Neural progenitor cell (in vitro differentiated cells): ENCODE results near the gene GIGYF1. TPM values are rescaled to one million over a fixed set of nuclear protein-coding genes. Genes with fewer than 3 reads are reported as not detected.
A peak's percentile ranks its signal among the peaks of the same experiment; 100 is the strongest.

ENCODE experiments used
- DNase-seq: peaks from one replicate; pipeline ENCODE4 v3.0.0-alpha.2; 2016; ENCODE audit warnings: low spot score
- H2AFZ ChIP-seq: fragments of 200-600 bp; sonication (generic); replicated peaks from 2 replicates; pipeline ENCODE4 v1.6.1; 2016; ENCODE audit warnings: antibody characterized with exemption
- H3F3A ChIP-seq: fragments of 200-600 bp; sonication (generic); 2 replicates; pipeline ENCODE4 v1.6.1; 2016; ENCODE audit warnings: antibody characterized with exemption, low read depth
- H3K27ac ChIP-seq: fragments of 200-600 bp; sonication (generic); 2 replicates; pipeline ENCODE4 v1.5.1; 2016; ENCODE audit warnings: mild to moderate bottlenecking
- H3K27me3 ChIP-seq: fragments of 200-600 bp; sonication (generic); 2 replicates; pipeline ENCODE4 v1.6.1; 2016; ENCODE audit warnings: mild to moderate bottlenecking, moderate library complexity
- H3K36me3 ChIP-seq: fragments of 200-600 bp; sonication (generic); 2 replicates; pipeline ENCODE4 v1.5.1; 2016
- H3K4me1 ChIP-seq: fragments of 200-600 bp; sonication (generic); 2 replicates; pipeline ENCODE4 v1.6.1; 2016; ENCODE audit warnings: mixed run types
- H3K4me2 ChIP-seq: fragments of 200-600 bp; sonication (generic); 2 replicates; pipeline ENCODE4 v1.6.1; 2016
- H3K4me3 ChIP-seq: fragments of 200-600 bp; sonication (generic); 2 replicates; pipeline ENCODE4 v1.5.1; 2016
- H3K79me2 ChIP-seq: fragments of 200-600 bp; sonication (generic); 2 replicates; pipeline ENCODE4 v1.6.1; 2016; ENCODE audit warnings: low read depth
- H3K9ac ChIP-seq: fragments of 200-600 bp; sonication (generic); 2 replicates; pipeline ENCODE4 v1.6.1; 2016
- H3K9me3 ChIP-seq: fragments of 200-600 bp; sonication (generic); 2 replicates; pipeline ENCODE4 v1.5.1; 2016; ENCODE audit warnings: low read depth
- H4K20me1 ChIP-seq: fragments of 200-600 bp; sonication (generic); 2 replicates; pipeline ENCODE4 v1.6.1; 2016; ENCODE audit warnings: low read depth
- H3K27ac Mint-ChIP-seq: 3 replicates; pipeline ENCODE4 v1.8.0; 2021; ENCODE audit warnings: mixed read lengths
- H3K27me3 Mint-ChIP-seq: 2 replicates; pipeline ENCODE4 v1.8.0; 2022; ENCODE audit warnings: low read depth, mild to moderate bottlenecking, inconsistent platforms, moderate library complexity, mixed read lengths; ENCODE audit not compliant: insufficient read depth
- H3K36me3 Mint-ChIP-seq: 3 replicates; pipeline ENCODE4 v1.8.0; 2021; ENCODE audit warnings: mixed read lengths
- H3K4me1 Mint-ChIP-seq: 3 replicates; pipeline ENCODE4 v1.8.0; 2021; ENCODE audit warnings: mixed read lengths
- H3K4me3 Mint-ChIP-seq: 3 replicates; pipeline ENCODE4 v1.8.0; 2021; ENCODE audit warnings: mild to moderate bottlenecking, moderate library complexity, mixed read lengths
- H3K9me3 Mint-ChIP-seq: 3 replicates; pipeline ENCODE4 v1.8.0; 2020; ENCODE audit warnings: mixed read lengths
- EZH2 ChIP-seq: fragments of 200-600 bp; sonication (generic); IDR thresholded peaks from 2 replicates; pipeline ENCODE4 v1.6.1; 2017; ENCODE audit warnings: antibody characterized with exemption, mild to moderate bottlenecking, moderate library complexity
- EZH2phosphoT487 ChIP-seq: fragments of 200-600 bp; sonication (generic); IDR thresholded peaks from 2 replicates; pipeline ENCODE4 v1.6.1; 2017; ENCODE audit warnings: antibody characterized with exemption
- total RNA-seq: library from RNA; depleted of rRNA; stranded (reverse); fragments of >200 nt; gene quantifications from 2 replicates; pipeline ENCODE4 v1.2.3, GENCODE V29; 2015; ENCODE audit warnings: low replicate concordance
- TF ChIP-seq, protein P1 (sequence below): fragments of 200-600 bp; sonication (generic); IDR thresholded peaks from 2 replicates; pipeline ENCODE4 v1.5.1; 2017; ENCODE audit warnings: antibody characterized with exemption, mild to moderate bottlenecking

Gene GIGYF1
- total RNA-seq, 1 donor from 2014 or later = 24.2 TPM

DNA sequence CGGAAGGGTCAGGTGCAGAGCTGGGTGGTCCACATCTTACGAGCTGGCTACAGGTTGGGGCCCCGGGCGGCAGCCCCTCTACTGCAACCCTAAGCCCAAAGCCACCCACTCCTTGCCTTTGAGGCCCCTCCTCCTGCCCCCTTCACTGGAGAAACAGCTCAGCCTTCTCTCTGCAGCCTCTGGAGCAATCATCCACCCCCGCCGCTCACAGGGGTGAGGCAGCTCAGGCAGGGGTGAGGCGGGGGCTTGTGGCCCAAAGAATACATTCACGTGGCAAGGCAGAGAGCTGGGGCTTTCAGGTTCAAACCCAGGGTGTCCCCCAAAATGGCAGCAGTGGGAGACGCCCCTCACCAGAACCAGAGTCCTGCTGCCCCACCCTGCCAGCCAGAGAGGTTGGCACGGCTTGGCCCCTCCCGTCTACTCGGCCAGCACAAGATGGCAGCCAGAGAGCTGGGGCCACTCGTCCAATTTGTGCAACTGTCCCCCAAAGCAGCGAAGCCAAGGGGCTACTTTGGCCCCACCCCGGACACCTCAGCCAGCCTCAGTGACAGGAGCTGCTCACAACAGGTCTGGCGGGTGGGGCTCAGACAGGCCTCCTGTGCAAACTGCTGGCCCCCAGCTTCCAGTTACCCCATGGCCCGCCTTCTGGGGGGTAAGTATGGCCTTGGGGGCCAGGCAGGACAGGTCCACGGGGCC is 13.3 kb downstream of the GIGYF1 start:
- H4K20me1 ChIP-seq = peaks cover 73% of the 10 kb centered on the region
- H3K27me3 ChIP-seq = no peaks in the 10 kb centered on the region
- Mint-ChIP-seq H3K27me3 (peaks cover 3% of the 10 kb centered on the region), H3K36me3 (peaks cover 12% of the 10 kb centered on the region), H3K4me3 (no peak overlapping the region), H3K4me1 (peaks cover 8% of the 10 kb centered on the region), H3K9me3 (no peaks in the 10 kb centered on the region), H3K27ac (no peak overlapping the region)
- H3K4me1 ChIP-seq = no peaks in the 10 kb centered on the region
- H3K79me2 ChIP-seq = peaks cover under 1% of the 10 kb centered on the region
- H3K9ac ChIP-seq = no peak overlapping the region
- DNase-seq = no peak
- H3K4me2 ChIP-seq = no peak overlapping the region
- TF ChIP-seq EZH2phosphoT487 = no peak
- TF ChIP-seq, protein P1, sequence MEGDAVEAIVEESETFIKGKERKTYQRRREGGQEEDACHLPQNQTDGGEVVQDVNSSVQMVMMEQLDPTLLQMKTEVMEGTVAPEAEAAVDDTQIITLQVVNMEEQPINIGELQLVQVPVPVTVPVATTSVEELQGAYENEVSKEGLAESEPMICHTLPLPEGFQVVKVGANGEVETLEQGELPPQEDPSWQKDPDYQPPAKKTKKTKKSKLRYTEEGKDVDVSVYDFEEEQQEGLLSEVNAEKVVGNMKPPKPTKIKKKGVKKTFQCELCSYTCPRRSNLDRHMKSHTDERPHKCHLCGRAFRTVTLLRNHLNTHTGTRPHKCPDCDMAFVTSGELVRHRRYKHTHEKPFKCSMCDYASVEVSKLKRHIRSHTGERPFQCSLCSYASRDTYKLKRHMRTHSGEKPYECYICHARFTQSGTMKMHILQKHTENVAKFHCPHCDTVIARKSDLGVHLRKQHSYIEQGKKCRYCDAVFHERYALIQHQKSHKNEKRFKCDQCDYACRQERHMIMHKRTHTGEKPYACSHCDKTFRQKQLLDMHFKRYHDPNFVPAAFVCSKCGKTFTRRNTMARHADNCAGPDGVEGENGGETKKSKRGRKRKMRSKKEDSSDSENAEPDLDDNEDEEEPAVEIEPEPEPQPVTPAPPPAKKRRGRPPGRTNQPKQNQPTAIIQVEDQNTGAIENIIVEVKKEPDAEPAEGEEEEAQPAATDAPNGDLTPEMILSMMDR = no peak
- no peak for TF ChIP-seq EZH2
- no peaks in the 10 kb centered on the region for H3K9me3 ChIP-seq
- H2AFZ ChIP-seq = no peak overlapping the region
- peaks cover 57% of the 10 kb centered on the region for H3F3A ChIP-seq
- no peaks in the 10 kb centered on the region for H3K36me3 ChIP-seq
- peak overlapping the region; percentile 58 for H3K27ac ChIP-seq
- no peak overlapping the region for H3K4me3 ChIP-seq

DNA sequence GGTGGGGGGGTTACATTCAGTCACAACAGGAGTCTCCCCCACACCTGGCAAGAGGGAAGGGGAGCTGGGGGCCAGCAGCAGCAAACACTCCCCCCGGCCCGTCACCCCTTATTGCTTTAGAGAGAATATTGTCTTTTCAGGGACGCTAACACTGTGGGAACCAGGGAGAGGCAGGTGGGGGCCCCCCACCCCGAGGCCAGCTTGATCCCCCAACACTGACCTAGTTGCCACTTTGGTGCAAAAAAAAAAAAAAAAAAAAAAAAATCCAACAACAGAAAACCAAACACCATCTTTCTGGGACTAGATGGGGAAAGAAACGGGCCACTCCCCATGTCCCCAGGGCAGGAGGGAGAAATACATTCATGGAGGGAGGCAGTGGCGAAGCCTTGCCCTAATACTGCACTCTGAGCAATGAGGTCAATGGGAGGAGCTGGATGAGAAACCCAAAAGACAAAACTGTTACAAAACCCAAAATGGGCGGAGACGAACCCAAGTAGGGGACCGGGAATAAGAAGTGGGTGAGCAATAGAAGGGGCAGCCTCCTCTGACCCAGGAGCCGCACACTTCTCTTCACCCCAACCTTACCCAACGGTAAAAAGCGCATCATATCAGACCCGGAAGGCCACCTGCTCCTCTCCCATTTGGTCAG is 14.0 kb downstream of the GIGYF1 start:
- no peak overlapping the region for H3K4me3 Mint-ChIP-seq
- H3K9me3 ChIP-seq = no peaks in the 10 kb centered on the region
- peaks cover 74% of the 10 kb centered on the region for H4K20me1 ChIP-seq
- H3K4me3 ChIP-seq = no peak overlapping the region
- H3K36me3 ChIP-seq = no peaks in the 10 kb centered on the region
- H3K4me1 ChIP-seq = no peaks in the 10 kb centered on the region
- H3K27ac ChIP-seq = peak overlapping the region; percentile 29
- peak overlapping the region; percentile 26 for H3K27ac Mint-ChIP-seq
- H3K36me3 Mint-ChIP-seq = peaks cover 9% of the 10 kb centered on the region
- H3K4me2 ChIP-seq = no peak overlapping the region
- peaks cover 3% of the 10 kb centered on the region for H3K27me3 Mint-ChIP-seq
- no peak overlapping the region for H2AFZ ChIP-seq
- H3K9me3 Mint-ChIP-seq = no peaks in the 10 kb centered on the region
- no peak for DNase-seq
- peaks cover 7% of the 10 kb centered on the region for H3K79me2 ChIP-seq
- peaks cover 8% of the 10 kb centered on the region for H3K4me1 Mint-ChIP-seq
- TF ChIP-seq EZH2 (no peak), EZH2phosphoT487 (no peak)
- TF ChIP-seq, protein P1 = no peak
- peaks cover 56% of the 10 kb centered on the region for H3F3A ChIP-seq
- no peak overlapping the region for H3K9ac ChIP-seq
- no peaks in the 10 kb centered on the region for H3K27me3 ChIP-seq

DNA sequence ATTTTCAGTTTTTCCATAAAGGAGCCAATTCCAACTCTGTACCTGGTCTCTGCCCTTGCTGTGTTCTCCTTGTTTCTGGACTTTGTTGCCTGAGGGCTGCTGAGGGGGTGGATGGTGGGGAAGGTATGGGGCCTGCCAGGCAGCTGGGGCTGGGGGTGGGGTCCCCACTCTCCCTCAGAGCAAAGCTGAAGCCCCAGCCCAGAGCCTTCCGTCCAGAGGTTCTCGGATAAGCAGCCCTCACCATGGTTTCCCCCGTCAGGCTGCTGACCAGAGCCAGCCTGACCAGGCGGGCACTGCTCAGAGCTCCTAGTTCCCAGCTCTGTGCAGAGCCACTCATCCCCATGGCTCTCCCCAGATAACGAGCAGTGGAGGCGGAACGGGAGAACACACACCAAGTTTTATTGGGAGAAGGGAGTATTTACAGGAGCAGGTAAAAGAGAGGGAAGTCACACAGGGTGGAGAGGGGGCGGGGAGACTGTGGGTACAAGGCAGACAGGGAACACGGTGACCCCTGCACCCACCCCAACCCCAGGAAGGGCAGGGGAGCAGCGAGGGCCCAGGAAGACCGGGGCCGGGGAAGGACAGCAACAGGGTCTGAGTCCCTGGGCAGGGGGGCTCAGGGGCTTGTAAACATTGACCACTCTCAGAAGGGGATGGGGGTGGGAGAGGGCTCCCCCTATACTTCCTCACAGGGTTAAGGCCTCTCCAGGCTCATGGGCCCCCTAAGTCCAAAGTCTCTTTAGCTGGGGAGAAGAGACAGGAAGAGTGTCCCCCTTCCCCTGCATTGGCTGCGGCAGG is 14.7 kb downstream of the GIGYF1 start:
- peak overlapping the region; percentile 21 for H3K4me3 Mint-ChIP-seq
- peaks cover 80% of the 10 kb centered on the region for H4K20me1 ChIP-seq
- peaks cover 8% of the 10 kb centered on the region for H3K4me1 Mint-ChIP-seq

More for the DNA sequence above, 14.7 kb downstream of the GIGYF1 start:
- Histone ChIP-seq H3K27ac (peak overlapping the region; percentile 83), H3K36me3 (no peaks in the 10 kb centered on the region), H3K9ac (no peak overlapping the region), H3K9me3 (no peaks in the 10 kb centered on the region), H3K4me3 (no peak overlapping the region), H3K4me2 (no peak overlapping the region), H3F3A (peaks cover 53% of the 10 kb centered on the region), H3K79me2 (peaks cover 13% of the 10 kb centered on the region), H3K4me1 (no peaks in the 10 kb centered on the region), H2AFZ (no peak overlapping the region), H3K27me3 (no peaks in the 10 kb centered on the region)
- Mint-ChIP-seq H3K27ac (no peak overlapping the region), H3K36me3 (peaks cover 9% of the 10 kb centered on the region), H3K27me3 (peaks cover 3% of the 10 kb centered on the region), H3K9me3 (no peaks in the 10 kb centered on the region)
- no peak for DNase-seq
- TF ChIP-seq, protein P1 = no peak
- TF ChIP-seq EZH2 = no peak
- TF ChIP-seq EZH2phosphoT487 = no peak
